LHCN-M2 (cell line): ENCODE data around the gene ULK3. TPM values are rescaled to one million over a fixed set of nuclear protein-coding genes. Genes with fewer than 3 reads are reported as not detected.

Experiments used
- DNase-seq: peaks from one replicate; pipeline ENCODE4 v3.0.0-alpha.2; 2012; ENCODE audit warnings: low read depth
- total RNA-seq: library from RNA; depleted of rRNA; stranded (reverse); fragments of >200 nt; gene quantifications from 2 replicates; pipeline ENCODE4 v1.2.3, GENCODE V29; 2014

ULK3 gene
- total RNA-seq, 1 experiment from 2014 or later = 31.5 TPM

DNA sequence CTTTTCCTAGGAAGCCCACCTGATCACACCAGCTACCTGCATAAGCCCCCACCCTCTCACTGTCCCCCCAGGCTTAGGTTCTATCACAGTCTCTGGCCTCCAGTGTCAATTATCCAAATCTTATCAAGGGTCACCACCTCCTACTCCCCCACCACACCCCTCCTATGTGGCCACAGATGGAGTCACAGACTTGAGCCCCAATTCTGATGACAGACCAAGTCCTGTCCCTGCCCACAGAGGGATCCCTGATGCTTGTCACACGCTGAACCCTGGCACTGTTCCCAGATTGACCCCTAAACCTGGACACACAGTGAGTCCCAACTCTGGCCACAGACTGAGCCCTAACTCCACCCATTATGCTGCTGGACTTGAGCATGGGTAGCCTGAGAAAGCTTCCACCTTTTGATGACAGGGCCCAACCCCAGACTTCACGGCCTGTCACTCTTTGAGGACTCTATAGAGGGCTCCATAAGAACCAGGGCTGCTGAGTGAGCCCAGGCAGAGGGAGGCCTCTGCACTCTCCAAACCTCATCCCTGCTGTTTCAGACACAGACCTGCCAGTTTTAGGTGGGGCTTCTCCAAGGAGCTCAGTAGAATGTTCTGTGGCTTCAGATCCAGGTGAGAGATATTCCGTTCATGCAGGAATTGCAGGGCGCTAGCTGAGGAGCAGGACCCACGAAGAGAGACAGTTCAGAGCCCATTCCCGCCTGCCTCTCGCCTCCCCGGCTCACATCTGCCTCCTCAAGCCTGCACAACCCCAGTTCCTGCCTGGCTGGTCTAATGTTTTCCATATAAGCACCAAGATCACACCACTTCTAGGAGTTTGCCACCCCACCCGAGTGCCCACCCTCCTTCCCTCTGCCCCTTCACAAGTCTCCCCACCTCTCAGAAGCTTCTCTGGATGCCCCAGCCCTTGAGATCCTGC lies 1.8 kb downstream of the ULK3 start:
- no peak for DNase-seq

DNA sequence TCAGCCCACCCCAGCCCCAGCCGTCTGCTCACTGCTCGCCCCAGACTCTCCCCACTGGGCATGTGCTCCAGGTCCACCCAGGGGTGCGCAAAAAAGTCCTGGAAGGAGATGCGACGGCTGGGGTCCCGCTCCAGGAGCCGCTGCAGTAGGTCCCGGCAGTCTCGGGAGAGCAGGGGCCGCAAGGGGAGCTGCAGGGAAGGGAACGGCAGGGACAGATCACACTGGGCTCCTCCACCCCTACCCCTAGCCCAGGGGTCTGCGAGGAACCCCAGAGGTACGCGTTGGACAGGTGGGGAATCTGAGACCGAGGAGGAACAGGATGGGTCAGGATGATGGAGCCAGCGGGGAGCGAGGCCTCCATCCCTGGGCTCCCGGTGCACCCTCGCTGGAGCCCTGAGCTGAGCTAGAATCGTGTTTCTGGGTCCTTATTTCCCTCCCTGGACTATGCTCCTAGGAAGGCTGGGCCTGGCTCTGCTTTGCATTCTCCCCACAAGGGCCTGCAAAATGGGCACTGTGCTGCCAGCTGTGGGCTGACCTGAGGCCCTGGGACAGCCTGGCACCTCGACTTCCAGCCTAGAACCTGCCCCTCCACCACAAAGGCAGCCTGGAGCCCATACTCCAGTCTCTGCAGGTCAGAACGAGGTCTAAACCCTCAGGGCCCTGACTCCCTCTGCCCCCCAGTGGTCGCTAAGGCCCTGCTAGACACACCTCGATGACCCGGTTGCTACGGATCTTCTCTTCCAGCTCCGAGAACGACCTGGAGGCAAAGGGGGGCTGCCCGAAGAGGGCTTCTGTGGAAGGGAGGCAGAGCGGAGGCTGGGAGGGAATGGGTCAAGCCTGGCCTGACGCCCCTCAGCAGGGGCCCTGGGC lies 3.2 kb downstream of the ULK3 start:
- no peak for DNase-seq

DNA sequence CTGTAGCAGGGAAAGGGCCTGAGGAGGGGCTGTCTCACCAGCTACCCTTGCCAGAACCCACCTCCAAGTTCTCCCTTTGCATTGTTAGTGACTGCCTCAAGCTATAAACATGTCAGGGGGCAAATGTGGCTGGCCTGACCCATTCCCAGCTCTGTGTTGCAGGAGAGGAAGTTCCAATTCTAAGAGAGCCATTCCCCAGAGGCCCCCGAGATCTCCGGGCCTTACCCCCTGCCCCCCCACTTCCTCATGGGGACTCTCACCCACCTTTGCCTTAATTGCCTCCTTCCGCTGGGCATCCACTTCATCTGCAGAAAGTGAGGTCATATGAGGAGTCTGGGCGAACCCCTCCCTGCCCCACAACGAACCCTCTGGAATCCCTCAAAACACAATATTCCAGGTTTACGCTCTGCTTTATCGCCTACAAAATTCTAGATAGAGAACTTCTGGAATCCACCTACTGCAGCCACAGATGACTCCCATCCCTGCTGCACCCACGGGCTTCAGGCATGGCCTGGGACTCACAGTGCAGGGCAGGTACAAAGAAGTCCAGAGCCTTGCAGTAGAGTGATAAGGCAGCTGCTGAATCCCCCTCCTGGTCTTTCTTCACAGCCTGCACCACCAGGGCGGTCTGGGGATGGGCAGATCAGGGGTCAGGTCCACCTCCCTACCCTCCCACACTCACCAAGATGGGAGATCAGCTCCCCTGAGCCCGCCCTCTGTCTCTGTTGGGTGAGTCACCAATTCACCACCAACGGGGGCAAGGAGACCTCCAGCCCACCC lies 4.0 kb downstream of the ULK3 start:
- no peak for DNase-seq

DNA sequence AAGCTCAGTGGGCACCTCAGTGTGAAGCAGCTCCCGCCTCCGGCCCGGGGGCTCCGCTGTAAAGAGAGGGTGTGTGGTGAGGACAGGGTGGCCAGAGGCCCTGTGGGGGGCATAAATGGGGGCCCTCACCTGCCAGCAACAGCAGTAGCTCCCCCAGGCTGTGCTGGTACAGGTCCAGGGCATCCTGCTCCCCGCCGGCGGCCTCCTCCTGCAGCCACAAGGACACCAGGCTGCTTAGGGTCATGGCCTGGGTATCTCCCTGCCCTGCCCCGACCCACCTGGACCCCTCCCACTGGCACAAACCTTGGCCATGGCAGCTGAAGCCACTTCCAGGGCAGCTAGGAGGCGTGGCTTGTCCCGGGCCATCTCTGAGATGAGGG lies 4.8 kb downstream of the ULK3 start:
- DNase-seq = no peak

DNA sequence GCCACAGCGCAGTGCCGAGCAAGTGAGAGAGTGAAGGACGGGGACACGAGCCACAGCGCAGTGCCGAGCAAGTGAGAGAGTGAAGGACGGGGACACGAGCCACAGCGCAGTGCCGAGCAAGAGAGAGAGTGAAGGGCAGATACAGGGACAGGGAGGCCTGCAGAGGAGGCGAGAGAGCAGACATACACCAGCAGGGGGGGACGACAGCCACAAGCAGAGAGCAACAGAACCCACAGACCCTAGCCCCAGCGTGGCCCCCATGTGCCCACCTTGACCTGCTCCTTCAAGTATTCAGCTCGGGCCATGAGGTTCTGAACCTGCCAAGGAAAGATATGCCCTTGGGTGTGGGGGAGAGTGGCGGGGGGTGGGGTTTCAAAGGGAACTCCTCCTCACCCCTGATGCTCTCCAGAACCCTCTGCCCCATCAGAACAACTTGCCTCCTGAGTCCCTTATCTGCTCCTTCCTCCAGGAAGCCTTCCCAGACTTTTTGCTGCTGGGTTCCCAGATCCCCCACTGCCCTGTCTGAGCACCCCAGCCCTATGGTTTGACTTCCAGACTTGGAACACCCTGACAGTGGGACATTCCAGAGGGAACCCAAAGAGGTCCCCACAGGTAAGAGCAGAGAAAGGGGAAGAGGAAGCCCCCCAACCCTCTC lies 5.3 kb downstream of the ULK3 start:
- DNase-seq = no peak

DNA sequence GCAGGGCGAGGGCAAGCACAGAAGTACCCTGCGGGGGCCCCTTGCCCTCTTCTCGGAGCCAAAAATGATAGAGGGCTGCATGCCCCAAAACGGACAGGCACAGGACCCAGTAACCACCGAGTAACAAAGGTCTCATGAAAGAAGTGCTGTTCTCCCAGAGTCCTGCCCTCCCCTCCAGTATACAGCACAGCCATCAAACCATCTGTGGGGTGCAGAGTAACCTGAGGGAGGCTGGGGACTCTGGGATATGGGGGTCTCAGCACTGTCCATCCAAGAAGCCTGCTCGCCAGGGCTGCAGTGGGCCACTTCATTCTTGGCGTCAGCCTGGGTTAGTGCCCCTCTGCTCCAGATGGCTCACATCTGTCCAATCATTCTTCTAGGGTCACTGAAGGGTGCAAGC lies 6.1 kb downstream of the ULK3 start:
- no peak for DNase-seq

DNA sequence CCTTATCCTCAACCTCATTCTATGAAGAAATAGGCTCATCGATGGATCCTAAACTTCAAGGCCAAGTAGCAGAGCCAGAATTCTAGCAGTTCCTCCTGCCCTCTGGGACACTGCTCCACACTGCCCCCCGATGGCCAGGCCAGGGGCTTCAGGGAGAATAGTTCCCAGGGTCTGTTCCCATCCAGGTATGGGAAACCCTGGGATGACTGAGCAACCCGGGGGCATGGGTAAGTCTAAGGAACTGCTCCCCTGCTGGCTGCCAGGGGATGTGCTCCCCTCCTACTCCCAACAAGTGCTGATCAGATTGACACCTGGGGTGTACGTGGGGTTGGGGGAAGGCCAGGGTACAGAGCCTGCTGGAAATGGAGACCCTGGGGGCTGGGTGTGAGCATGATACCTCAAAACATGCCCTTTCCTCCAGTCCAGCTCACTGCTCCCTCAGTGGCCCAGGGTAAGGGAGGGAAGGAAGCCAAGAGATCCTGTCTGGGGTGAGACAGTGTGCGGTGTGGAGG lies 7.6 kb downstream of the ULK3 start:
- DNase-seq = peak; percentile 55

DNA sequence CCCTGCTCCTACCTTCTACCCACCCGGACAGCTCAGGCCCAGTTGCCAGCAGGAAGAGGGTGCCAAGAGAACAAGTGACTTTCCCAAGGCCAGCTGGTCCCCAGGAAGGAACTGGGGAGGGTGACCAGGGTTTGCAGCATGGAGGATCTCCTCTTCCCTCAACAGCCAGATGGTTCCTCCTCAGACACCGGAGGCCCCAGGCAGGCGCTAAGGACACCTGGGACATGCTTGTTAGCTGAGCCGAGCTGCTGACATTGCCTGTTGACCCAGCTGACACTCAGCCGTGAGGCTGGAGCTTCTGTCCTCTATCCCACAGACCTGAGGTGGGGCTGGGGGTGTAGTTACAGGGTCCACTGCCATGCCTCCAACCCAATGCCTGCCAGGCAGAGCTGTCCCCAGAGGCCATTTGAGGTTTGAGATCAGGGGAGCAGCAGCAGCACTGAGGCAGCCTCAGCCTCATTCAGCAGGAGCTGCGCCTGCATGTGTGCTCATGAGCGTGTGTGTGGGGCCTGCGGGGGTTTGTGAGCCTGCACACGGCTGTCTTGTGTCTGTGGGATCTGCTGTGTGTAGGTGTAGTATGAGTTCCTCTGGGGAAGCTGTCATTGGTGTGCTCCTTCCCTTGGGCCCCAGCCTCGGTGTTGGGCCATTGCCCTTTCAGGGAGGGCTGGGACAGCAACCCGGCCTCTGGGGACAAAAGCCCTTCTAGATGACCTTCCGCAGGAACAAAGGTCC lies 9.4 kb downstream of the ULK3 start:
- DNase-seq = no peak

DNA sequence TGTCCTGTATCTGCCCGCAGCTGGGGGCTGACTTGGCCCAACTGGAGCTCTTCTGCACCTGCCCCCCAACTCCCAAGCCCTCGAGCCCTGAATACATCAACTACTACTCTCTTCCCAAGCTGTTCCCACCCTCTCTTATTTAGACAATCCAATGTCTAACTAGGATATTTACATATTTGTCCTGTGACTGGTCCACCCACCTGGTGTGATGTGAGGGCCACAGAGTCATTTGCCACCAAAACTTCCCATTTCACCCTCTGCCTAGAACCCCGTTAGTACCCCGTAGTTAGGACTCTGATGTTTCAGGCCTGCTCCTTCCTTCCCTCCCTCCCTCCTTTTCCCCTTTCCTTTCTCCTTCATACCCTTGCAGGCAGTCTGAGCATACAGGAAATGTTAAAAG lies 10.1 kb downstream of the ULK3 start:
- no peak for DNase-seq

DNA sequence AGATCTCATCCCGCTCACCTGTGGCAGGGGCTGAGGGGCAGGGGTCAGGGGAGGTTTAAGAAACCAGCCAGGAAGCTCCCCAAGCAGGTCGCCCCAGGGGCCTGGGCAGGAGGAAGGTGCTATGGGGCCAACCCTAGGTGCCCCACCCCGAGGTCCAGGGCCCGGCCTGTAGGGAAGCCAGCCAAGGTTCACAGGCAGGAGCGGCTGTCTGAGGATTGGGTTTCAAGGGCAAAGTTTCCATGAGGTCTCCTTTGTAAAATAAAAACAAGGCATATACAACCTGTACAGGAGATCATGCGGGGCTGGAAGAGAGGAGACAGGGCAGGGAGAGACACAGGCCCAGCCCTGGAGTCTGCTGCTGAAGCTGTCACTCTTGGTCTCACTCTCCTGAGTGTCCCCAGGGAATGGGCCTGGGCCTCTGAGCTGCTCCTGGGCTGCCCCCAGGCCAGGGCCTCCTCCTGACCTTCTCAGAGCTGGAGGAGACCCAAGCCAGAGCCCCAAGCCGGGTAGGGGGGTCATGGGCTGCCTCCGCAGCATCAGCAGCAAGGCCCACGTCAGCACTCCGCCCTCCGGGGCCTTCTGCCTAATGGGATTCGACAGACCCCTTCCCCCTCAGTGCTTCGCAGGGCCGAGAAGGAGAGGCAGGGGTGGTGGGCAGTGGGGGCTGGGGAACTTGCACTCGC lies 11.0 kb downstream of the ULK3 start:
- no peak for DNase-seq

DNA sequence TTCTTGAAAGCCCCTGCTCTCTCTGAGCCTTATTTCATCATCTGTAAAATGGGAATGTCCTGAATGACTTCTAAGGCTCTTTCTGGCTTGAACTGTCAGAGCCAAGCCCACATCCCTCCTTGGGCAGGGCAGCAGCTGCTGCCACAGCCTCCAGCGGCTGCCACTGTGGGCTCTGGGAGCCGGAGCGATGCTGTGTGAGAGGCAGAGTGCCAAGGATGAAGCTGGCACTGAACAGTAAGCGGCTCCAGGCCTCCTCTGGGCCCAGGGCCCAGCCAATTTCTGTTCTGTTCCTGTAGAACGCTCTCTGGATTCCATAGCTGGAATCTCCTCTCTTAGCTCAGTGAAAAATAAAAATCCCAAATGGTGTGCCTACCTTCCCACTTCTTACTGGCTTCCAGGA lies 12.1 kb downstream of the ULK3 start:
- peak; percentile 54 for DNase-seq

DNA sequence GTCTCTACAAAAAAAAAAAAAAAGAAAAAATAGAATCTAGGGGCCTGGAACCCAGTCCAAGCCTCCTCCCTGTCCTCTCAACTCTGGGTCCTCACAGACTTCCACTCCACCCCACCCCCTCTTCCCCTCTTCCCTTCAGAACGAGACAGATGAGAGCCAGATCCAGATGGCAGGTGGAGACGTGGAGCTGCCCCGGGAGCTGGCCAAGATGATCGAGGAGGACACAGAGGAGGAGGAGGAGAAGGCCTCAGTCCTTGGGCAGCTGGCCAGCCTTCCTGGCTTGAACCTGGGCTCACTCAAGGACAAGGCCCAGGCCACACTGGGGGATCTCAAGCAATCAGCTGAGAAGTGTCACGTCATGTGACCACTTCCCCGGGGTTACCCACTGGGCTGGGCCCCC lies 13.0 kb downstream of the ULK3 start:
- no peak for DNase-seq

DNA sequence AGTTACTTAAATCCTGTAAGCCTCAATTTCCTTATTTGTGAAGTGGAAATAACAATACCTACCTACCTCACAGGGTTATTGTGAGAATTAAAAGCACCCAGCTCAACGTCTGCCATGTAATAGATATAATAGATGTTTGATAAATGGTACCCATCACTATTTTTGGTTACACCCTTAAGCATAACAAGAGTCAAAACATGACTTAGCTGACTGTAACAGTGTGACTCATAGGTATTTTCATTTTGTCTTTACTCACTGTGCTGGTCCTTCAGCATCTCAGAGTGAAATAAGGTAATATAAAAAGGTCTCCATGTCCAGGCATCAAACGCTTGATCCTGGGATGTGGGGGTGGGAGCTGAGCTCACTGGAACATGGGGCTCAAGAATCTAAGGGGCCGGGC lies 13.5 kb downstream of the ULK3 start:
- DNase-seq = peak; percentile 19

DNA sequence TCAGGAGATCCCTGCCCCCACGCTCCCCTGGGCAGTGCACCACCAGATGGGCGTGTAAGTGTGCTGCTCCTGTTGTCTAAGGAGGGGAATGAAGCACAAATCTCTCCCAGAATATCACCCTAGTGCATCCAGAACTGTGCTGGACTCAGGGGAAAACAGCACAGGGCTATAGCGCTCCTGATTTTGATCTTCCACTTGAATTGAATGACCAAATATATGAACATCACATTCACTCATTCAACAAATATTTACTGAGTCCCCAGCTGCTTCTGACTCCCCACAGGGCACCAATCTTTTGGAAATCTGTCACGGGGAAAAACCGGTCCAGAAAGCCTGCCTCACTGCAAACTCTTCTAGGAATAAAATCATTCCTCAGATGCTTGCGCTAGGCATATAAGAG lies 14.1 kb downstream of the ULK3 start:
- no peak for DNase-seq

DNA sequence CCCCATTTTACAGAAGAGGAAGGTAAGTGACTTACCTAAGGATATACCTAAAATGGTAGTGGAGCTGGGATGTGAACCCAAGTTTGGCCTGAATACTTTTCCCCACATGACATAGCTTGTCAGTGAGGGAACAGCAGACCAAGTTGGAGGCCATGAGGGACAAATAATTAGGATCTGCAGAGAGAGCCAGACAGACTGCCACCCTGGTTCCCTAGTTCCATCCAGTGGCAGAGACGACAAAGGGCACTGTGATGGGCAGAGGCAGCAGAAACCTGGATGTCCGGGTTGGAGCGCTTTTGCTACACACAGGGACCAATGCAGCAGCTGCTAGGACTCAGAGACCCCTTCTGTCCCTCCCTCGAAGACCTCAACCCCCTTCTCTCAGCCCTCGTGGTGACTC lies 15.3 kb downstream of the ULK3 start:
- DNase-seq = no peak

DNA sequence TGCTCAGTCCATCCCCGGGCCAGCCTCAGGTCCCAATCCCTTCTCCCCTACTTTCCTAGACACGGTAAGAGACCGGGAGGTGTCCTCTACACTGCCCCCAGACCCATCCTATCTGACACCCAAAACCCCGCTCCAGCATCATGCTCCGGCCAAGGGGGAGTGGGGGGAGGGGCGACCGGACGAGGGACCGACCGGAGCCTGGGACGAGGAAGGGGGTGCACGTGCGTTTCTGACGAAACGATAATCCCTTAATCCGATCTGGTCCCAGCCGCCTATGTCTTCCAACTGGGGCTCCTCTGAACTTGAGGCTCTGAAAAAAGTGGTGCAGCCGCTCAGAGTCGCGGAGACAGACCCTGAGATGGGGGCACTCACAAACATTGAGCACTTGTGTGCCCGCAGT lies 16.0 kb downstream of the ULK3 start:
- DNase-seq = no peak

DNA sequence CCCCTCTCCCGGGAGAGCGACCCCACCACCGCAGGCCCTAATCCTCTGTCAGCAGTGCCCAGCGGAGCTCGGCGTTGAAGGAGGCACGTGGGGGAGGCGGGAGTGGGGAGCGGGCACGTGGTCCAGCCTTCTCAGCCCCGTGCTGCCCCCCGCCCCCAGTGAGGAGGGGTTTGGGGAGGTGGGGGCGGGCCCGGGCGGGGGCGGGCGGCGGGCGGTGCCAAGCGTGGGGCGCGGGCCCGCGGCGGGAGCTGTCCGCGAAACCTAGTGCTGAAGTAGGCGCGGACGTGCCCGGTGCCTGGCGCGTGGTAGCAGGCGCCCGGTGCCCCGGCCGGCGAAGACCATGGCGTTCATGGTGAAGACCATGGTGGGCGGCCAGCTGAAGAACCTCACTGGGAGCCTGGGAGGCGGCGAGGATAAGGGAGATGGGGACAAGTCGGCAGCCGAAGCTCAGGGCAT lies 16.6 kb downstream of the ULK3 start, which contains the start of gene CPLX3:
Gene CPLX3, plus strand, starts transcription at position 264 of the 456 bp plus-strand sequence. Its CDS starts 77 bp downstream, at position 341.
- DNase-seq = no peak

DNA sequence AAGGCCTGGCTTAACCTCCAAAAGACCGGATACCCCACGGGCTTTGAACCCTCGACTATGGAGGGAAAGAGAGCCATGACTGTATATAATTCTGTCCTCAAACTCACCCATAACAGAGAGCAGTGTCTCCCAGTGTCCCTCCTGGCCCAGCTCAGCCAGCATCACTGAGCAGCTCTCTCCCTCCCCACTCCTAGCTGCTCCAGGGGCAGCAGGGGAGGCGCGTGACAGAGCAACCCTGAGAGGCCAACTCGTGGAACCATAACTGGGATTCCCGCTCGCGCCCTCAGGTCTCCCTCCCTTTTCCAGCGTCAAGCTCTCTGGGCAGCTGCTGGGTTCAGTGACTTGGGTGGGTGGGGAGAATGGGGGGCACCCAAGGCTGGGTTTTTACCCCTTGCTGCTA lies 17.1 kb downstream of the ULK3 start:
- DNase-seq = no peak

DNA sequence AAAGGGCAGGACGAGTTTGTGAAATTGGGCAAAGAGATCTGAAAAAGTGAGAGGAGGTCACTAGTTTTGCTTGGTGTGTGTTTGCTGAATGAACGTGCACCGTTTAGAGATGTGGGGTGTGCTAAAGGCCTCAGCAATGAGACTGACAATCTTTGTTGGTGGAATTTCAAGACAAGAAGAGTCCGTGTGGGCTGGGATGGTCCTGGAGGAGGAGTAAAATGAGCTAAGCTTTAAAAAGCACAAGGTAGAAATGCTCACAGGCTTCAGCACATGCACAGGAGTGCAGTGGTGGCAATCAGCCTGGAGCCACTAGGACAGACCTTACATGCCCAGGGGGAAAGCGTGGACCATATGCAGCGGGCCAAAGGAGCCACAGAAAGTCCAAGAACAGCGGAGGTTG lies 18.0 kb downstream of the ULK3 start:
- DNase-seq = no peak

DNA sequence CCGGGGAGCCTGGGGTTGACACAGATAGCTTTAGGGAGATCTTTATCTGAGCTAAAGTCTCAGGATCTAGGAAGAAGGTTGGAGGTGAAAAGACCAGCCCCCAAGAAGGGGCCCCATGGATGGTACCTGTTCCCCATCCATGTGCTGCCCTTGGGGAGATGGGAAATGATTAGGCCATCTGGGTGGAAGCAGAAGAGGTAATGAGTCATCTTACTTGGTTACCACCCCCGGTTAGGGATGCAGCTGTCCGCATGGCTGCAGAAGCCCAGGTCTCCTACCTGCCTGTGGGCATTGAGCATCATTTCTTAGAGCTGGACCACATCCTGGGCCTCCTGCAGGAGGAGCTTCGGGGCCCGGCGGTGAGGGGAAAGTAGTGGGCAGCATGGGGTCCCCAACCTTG lies 19.6 kb downstream of the ULK3 start:
- DNase-seq = no peak
